Measurements from ENCODE around the gene CEACAM21.

Gene CEACAM21

DNA sequence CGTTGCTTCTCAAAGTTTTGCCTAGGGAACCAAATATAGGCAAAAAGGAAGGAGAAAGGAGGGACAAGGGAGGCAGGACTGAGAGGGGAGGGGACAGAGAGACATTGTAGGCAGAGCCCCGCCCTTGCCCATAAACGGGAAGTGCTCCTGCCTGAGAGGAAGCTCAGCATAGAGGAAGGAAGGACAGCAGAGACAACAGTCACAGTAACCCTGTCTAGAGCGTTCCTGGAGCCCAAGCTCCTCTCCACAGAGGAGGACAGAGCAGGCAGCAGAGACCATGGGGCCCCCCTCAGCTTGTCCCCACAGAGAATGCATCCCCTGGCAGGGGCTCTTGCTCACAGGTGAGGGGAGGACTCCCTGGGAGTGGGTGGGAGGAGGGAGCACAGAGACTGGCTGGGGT, at the start of gene CEACAM21:
CEACAM21 (plus strand) TSS at position 169 of the 400 bp plus-strand sequence; CDS start at position 278, 109 bp downstream.
- DNase-seq = no peak

DNA sequence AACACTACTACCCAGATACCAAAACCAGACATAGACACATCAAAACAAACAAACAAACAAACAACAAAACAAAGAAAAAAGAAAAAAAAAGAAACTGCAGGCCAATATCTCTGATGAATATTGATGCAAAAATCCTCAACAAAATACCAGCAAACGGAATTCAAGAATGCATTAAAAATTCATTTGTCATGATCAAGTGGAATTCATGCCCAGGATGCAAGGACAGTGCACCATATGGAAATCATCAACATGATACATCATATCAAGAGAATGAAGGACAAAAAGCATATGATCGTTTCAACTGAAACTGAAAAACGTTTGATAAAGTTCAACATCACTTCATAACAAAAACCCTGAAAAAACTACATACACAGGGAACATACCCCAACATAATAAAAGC, 48.9 kb upstream of the CEACAM21 start:
- DNase-seq = no peak

DNA sequence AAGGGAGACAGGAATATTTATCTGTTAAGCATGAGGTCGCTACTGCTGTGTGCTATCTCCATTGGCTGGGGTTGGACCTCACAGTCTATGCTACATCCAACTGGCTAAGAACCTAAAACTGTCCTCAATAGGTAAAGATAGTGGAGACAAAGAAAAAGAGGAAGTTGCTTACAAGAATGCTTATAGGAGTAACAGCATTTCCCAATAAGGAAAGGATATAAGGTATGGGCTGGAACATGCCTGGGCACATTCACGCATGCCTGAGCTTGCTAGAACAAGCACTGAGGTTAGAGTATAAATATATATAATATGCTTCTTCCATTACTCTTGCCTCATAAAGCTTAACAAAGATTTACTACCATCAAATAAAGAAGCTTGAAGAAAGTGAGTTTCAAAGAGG, 47.9 kb upstream of the CEACAM21 start:
- DNase-seq = no peak

DNA sequence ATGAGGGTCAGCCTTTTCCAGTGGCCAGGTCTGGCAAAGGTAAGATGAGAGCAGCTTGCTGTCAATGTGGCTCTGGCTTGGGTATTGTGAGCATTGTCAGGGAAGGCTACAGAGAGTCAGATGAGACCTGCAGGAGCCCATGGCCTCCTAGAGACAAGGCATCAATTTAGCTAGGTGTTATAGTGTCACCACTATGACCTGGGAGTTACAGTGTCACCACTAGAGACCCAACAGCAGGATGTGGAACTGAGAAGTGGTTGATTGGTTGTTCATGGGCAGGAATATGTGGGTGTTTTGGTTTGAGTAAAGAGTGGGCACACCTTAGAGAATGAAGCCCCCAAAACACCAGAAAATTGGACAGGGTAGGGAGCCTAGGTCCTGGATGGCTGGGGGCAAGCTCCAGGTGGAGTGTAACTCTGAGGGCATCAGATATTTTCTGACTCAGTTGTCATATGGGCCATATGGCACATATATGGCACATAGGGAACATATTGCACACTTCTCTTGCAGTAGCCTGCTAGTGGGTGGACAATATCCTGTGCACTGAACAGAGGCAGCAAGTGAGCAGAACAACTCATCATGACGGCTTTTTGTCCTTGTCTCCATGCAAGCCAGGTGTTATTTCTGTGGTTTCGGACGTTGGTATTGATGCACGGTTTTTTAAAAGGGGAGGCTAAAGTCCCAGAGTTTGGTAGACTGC, 46.3 kb upstream of the CEACAM21 start:
- no peak for DNase-seq

DNA sequence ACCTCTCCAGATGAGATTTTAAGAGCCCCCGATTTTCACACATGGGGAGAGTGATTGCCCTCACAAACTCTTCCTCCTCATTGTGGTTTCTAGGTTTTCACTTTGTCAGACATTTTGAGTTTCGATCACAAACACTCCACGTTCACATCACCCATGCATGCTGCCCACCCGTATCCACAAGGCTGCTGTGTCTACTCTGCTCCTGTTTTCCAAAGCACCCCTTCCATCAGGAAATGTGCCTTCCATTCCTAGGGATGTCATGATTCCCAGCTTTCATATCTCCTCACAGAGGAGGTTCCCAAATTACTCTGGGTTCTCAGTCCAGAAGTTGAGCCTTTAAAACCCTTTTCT, 45.8 kb upstream of the CEACAM21 start:
- DNase-seq = no peak

DNA sequence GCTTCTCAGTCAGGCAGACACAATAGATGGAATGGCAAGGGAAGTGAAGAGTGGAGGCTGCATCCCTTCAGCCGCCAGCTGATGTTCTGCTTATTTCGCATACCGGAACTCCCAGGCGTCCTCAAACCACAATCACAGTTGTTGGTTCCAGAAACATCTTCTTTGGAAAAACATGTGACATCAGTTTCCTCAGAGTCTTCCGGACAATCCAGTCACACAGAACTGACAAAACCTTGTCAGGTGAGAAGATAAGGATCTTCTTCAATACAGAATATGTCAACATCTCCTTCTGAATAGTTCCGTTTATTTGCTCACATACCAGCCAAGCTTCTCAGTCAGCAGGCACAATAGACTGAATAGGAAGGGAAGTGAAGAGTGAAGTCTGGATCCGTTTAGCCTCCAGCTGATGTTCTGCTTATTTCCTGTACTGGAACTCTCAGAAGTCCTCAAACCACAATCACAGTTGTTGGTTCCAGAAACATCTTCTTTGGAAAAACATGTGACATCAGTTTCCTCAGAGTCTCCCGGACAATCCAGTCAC, 45.1 kb upstream of the CEACAM21 start:
- no peak for DNase-seq

DNA sequence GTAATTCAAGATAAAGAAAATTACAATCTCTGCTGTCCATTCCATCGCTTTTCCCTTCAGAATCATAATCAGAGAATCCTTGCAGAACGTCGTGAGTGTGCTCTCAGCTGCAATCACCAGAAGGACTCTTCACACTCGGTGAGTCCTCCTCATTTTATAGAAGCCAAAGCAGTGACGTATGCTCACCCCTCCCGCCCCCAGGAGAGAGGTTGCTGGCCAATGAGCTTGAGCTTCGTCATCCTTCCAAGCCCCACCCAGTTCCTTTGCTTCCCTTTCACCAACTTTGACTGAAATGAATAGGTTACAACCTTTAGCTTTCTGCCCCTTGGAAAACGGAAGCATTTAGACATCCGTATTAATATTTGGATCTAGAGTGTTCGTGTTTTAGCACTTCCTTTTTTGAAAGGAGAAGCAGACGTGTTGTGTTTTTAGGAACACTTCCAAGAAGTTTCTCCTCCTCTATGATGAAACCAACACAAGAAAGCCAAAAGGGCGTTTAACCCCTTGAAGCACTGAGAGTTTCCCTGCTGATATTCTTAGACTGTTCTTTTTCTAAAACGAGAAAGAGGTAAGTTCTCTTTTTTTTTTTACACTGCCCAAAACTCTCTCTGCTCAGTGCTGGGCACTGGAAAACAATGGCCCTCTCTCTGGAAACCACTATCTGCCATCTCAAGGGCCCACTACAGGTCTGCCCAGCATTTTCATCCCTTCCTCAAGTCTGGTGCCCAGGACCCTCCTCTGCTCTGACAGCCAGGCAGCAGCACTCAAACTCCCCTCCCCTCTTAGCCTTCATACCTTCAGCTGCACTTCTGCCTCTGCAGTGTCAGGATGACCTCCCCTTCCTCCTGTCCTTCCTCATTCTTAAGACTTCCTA, 44.3 kb upstream of the CEACAM21 start:
- DNase-seq = peak; percentile 26

DNA sequence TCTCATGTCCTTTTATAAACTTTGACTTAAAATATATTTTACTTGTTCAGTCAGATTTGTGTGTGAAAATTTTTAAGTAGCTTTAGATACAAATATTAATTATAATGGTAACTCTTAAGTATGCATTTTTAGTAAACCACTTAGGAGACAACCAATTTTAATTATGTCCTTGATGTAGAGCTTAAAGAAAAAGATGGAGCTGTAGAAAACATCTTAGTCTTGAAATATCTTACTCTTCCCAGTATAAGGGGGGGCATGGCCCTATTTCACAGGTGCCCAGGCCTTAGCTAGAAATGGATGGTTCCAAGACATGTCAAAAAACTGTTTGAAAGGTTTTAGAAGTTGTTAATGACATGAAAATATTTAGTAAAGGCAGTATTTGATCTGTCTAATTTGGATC, 43.4 kb upstream of the CEACAM21 start:
- DNase-seq = no peak

DNA sequence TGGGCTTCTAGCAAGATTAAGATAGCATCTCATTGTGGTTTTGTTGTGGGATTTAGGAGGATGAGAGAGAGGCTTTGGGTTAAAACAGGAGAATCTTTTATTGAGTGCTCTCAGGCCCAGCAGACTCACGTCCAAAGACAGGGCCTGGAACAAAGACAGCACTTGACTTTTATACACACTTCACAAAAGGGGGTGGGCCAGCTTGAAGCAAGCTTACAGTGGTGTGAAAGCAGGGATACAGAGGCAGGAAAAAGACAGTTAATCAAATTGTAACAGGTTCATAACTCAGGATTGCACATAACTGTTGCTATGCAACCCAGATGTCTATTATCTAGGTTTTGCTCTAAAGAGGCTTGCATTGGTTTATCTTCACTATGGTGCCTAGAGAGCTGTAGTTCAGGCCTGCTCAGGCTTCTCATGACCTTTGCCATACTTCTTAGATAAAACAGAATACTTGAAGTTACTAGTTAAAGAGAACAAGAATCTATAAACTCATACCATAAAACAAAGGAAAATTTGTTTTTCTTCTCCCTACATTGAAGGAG, 42.2 kb upstream of the CEACAM21 start:
- no peak for DNase-seq

DNA sequence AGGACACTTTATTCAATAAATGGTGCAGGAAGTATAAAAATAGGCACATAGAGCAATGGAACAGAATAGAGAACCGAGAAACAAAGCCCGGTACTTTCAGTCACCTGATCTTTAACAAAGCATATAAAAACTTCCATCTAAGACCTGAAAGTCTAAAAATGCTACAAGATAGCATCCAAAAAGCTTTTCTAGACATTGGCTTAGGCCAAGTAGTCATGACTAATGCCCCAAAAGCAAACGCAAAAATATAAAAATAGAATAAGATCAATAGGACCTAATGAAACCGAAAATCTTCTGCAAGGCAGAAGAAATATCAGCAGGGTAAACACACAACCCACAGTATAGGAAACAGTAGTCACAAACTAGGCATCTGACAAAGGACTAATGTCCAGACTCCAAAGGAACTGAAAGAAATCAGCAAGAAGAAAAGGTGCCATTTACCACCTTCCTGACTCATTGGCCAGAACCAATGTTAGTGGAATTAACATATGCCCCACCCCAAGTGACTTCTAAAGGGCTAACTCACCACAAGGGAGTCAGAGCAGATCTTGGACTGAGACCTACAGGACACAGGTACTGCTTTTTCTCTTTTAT, 40.8 kb upstream of the CEACAM21 start:
- DNase-seq = no peak

DNA sequence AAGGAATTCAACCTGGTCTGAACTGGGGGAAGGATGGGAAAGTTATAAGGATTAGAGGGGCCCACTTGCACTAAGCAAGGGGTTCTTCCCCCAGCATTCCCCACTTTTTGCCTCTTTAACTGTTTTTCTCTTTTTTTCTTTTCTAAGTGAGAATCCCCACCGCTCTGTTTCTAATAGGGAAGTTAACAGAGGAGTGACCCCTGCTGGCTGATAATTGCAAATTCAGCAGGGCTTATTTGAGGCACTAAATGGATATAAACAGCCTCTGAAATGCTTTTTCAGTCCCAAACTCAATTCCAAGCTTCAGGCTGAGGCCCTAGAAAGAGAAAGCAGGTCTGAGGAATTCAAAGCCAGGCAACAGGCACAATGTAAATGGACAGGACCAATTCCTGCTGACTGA, 38.2 kb upstream of the CEACAM21 start:
- no peak for DNase-seq

DNA sequence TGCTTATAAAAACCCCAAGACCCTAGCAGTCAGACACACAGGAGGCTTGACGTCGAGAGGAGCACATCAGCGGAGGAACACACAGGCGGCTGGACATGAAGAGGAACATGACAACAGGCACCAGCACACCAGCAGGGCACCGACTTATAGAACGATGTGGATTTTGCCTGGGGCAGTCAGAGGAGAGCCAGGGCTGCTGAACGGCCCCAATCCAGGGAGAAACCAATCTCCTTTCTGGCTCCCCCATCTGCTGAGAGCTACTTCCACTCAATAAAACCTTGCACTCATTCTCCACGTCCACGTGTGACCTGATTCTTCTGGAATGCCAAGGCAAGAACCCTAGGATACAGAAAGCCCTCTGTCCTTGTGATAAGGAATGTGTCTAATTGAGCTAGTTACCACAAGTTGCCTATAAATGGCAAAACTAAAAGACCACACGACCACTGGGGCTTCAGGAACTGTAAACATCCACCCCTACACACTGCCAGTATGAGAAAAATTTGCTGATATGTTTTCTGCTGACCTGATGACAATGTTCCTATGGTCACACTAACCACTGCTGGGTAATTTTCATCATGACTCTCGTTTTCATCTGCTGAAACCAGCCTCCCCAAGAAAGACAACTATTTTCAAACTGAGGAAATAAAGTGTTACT, 35.8 kb upstream of the CEACAM21 start:
- no peak for DNase-seq

DNA sequence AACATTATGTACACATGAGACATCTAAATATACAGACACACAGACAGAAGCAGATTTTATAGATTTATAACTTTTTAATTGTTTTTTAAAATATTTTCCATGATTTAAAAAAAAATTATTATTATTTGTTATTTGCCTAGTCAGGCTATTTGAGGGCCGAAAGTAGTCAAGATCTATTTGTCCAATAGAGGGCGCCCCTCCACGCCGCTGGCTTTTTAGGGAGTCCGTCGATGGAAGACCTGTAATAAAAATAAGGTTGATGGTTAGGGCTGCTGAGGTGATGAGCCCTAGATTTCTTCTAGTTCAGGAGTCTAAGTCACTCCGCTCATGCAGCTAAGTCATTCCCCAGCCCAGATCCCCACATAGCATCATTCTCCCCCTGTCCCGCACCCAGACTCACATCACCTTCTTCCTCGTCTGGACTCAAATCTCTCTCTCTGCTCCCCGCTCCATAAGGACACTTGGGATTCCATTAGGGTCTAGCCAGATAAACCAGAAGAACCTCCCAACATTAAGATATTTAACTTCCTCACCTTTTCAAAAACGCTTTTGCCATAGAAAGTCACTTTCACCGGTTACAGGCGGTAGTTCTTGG, 33.9 kb upstream of the CEACAM21 start:
- no peak for DNase-seq

DNA sequence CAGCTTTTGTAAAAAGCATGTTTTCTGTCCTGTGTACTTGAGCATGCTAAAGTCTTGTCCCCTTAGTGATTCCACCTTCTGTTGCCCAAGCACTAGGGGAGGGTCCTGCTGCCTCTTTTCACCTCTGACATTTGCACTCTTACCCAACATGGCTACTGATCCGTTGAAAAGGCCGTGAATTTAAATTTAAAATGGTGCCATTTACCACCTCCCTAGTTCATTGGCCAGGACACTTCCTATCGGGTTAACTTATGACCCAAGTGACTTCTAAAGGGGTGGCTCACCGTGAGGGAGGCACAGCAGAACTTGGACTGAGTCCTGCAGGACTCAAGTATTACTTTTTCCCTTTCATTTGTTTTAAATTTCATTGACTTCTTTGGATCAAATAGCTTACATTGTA, 33.3 kb upstream of the CEACAM21 start:
- DNase-seq = no peak

DNA sequence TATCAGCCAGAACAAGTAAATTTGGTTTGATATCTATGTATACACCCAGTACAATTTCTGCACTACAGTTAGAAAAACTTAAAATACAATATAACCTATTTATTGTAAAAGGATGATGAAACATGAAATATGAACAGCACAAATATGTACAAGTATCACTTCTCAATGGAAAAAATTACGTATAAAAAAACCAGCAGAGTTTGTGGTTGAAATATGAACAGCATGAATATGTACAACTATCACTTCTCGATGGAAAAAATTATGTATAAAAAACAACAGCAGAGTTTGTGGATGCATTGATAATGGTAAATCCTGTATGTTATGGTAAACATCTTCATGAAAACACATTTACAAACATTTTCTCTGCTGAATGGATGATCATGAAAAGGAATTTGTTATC, 32.4 kb upstream of the CEACAM21 start:
- DNase-seq = no peak

DNA sequence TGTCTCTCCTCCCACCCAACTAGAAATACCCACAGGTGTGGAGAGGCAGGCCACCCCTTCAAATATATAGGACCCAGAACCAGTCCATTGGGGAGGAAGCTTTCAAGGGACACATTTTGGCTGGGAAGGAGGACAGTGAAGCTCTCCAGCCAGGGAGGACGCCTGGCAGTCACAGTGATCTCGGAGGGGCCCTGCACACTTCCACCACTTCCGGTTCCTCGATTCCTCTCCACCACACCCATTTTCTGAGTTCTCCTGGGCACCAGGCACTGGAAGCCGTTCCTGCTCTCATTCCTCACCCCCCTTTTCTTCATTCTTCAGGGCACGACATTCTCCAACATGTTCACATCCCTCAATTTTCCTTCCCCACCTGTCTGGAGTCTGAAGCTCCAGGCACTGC, 30.4 kb upstream of the CEACAM21 start:
- no peak for DNase-seq

DNA sequence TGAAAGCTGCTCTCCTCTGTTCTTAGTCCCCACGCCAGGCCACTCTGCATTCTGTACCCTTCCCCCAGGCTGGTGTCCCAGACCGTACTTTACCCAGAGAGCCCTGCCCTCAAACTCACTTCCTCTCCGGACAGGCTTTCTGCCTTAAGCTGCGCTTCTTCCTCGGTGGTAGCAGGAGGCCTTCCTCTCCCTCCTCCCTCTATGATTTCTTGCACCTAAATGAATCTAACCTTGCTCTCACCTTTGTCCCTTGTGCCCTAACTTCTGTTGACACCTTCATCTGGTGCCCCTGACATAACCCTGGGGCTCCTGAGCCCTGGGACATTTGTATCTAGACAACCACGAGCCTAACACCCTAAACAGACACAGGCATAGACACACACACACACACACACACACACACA, 29.6 kb upstream of the CEACAM21 start:
- no peak for DNase-seq

DNA sequence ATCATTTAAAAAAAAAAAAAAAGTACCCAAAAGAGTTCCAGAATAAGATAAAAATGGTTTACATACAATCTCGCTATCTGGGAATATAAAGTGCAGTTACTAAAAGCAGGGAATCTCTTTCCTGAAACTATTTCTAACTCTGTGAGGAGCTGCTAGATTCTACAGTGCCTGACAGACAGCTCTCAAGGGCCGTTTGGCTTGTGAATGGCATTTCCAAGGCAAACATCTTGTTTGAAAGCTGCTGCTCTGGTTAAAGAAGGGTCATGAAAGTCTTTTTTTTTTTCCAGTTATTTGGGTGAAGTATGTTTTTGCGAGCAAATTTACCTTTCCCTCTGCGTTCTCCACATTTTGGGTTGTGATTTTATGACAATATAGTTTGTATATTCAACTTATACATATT, 29.0 kb upstream of the CEACAM21 start:
- no peak for DNase-seq

DNA sequence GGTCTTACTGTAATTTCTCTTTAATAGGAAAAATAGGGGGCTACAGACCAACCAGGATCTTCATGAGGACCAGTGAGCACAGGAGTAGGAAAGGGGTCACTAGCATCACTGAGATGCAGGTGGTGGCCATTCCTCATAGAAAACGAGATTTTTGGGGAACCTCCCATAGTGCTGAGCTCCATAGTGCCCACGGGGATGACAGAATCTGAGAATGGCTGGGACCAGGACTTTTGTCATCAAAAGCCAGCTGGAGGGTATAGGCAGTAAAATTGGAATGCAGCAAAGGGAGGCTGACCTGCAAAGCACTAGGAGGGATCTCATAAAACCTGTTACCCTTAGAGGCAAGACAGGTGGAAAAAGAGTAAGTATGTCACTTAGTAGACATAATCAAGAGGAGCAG, 28.4 kb upstream of the CEACAM21 start:
- no peak for DNase-seq

DNA sequence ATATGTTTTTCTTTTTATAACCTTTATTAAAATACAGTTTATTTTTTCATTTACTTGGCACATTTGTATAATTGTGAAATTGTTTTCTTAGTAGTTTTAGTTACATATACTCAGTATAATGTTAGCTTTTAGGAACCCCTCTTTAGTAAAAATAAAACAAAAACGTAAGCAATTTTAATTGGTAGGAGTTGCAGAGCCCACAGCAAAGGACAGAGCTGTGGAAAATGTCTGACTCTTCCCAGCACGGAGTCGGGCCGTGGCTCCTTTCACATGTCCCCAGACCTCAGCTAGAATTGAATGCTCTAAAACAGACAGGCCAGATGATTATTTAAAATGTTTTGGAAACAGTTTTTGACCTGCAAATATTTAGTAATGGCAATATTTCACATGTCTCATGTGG, 27.9 kb upstream of the CEACAM21 start:
- DNase-seq = no peak

DNA sequence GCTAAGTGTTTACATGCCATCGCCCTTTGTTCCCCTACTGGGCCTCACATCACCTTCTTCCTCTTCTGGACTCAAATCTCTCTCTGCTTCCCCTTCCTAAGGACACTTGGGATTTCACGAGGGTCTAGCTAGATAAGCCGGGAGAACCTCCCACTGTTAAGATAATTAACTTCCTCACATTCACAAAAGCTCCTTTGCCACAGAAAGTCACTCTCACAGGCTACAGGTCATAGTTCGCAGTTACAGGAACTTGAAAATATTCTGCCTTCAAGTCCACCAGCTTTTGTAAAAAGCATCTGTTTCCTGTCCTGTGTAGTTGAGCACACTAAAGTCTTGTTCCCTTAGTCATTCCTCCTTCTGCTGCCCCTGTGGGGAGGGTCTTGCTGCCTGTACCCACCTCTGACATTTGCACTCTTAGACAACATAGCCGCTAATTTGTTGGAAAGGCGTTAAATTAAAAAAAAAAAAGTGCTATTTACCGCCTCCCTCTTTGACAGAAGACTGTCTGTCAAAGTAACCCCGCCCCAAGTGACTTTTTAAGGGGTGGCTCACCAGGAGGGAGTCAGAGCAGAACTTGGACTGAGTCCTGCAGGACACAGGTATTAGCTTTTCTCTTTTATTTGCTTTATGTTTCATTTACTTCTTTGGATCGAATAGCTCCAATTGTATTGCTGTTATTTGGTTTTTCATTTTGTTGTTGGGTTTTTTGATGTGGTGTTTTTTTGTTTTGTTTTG, 26.8 kb upstream of the CEACAM21 start:
- DNase-seq = no peak

DNA sequence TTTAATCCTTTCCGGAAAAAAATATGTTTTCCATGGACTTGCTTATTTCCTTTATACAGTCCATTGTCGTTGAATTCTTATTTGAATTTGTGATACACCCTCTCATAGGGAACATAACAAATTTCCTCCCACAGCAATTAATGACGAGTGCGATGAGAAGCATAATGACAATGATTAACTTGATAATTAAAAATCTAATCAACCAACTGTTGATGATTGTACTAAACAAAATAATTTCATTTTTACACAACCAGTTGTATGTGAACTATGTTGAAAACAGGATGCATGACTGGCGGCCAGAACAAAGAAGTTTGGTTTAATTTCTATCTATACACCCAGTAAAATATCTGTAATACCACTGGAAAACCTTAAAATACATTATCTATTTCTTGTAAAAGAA, 26.1 kb upstream of the CEACAM21 start:
- no peak for DNase-seq

Measured in fibroblast of upper back skin (primary cell).